HepG2 (cell line): ENCODE measurements around the gene PCCB. TPM values are rescaled to one million over a fixed set of nuclear protein-coding genes. Genes with fewer than 3 reads are reported as not detected.

ENCODE experiments used
- ATF1 ChIP-seq: IDR thresholded peaks from 2 replicates; pipeline ENCODE4 v1.6.1; 2016; ENCODE audit warnings: mild to moderate bottlenecking, control low read depth
- CC2D1A ChIP-seq: sonication (generic); formaldehyde crosslinking; IDR thresholded peaks from 2 replicates; pipeline ENCODE4 v1.8.1; 2023; ENCODE audit warnings: mild to moderate bottlenecking, missing genetic modification reagents
- CHD4 ChIP-seq: fragments of 200-600 bp; sonication (generic); IDR thresholded peaks from 2 replicates; pipeline ENCODE4 v1.7.0; 2017; ENCODE audit warnings: mild to moderate bottlenecking, low read length, borderline replicate concordance
- GTF3A ChIP-seq: sonication (generic); formaldehyde crosslinking; conservative IDR thresholded peaks from 2 replicates; pipeline ENCODE4 v1.4.0; 2020; ENCODE audit warnings: mild to moderate bottlenecking, missing genetic modification reagents
- HDAC1 ChIP-seq: sonication (generic); formaldehyde crosslinking; IDR thresholded peaks from 2 replicates; pipeline ENCODE4 v1.5.1; 2020; ENCODE audit warnings: mild to moderate bottlenecking, missing genetic modification reagents
- KLF15 ChIP-seq: sonication (generic); formaldehyde crosslinking; IDR thresholded peaks from 2 replicates; pipeline ENCODE4 v1.8.1; 2023; ENCODE audit warnings: borderline replicate concordance, mild to moderate bottlenecking, inconsistent platforms, missing genetic modification reagents, mixed read lengths
- MAFG ChIP-seq: sonication (generic); formaldehyde crosslinking; IDR thresholded peaks from 2 replicates; pipeline ENCODE4 v1.5.1; 2020; ENCODE audit warnings: mild to moderate bottlenecking, missing genetic modification reagents
- NKX3-1 ChIP-seq: sonication (generic); formaldehyde crosslinking; IDR thresholded peaks from 2 replicates; pipeline ENCODE4 v1.5.0; 2020; ENCODE audit warnings: missing genetic modification reagents
- NPAS2 ChIP-seq: sonication (generic); formaldehyde crosslinking; IDR thresholded peaks from 2 replicates; pipeline ENCODE4 v1.8.0; 2022; ENCODE audit warnings: mild to moderate bottlenecking, missing genetic modification reagents, borderline replicate concordance
- RBM39 ChIP-seq: fragments of 200-400 bp; formaldehyde crosslinking; IDR thresholded peaks from one replicate; pipeline ENCODE4 v1.6.1; 2018; ENCODE audit warnings: antibody characterized with exemption, mild to moderate bottlenecking, low read depth, low read length; ENCODE audit not compliant: poor library complexity, severe bottlenecking
- SAP130 ChIP-seq: IDR thresholded peaks from 2 replicates; pipeline ENCODE4 v1.6.1; 2016; ENCODE audit warnings: low read depth
- TEAD3 ChIP-seq: optimal IDR thresholded peaks from 2 replicates; pipeline ENCODE3; 2016; ENCODE audit warnings: borderline replicate concordance
- ZFAT ChIP-seq: sonication (generic); formaldehyde crosslinking; conservative IDR thresholded peaks from 2 replicates; pipeline ENCODE4 v1.8.1; 2023; ENCODE audit warnings: missing genetic modification reagents, inconsistent platforms
- ZNF232 ChIP-seq: sonication (generic); formaldehyde crosslinking; IDR thresholded peaks from 2 replicates; pipeline ENCODE4 v1.4.0; 2020; ENCODE audit warnings: missing genetic modification reagents, borderline replicate concordance
- ZNF703 ChIP-seq: sonication (generic); formaldehyde crosslinking; IDR thresholded peaks from 2 replicates; pipeline ENCODE4 v1.5.1; 2020; ENCODE audit warnings: missing genetic modification reagents, mild to moderate bottlenecking, moderate library complexity, borderline replicate concordance
- ZNF775 ChIP-seq: sonication (generic); formaldehyde crosslinking; IDR thresholded peaks from 2 replicates; pipeline ENCODE4 v1.4.0; 2020; ENCODE audit warnings: missing genetic modification reagents, mild to moderate bottlenecking, moderate library complexity, borderline replicate concordance
- ZNF776 ChIP-seq: sonication (generic); formaldehyde crosslinking; IDR thresholded peaks from 2 replicates; pipeline ENCODE4 v1.4.0; 2020; ENCODE audit warnings: mild to moderate bottlenecking, missing genetic modification reagents
- ZSCAN12 ChIP-seq: sonication (generic); formaldehyde crosslinking; IDR thresholded peaks from 2 replicates; pipeline ENCODE4 v1.9.0; 2021; ENCODE audit warnings: mild to moderate bottlenecking, missing genetic modification reagents
- polyA plus RNA-seq, 8 experiments: library from polyadenylated mRNA; depleted of rRNA in 3 of 8; stranded (reverse) in 7 of 8; unstranded in 1 of 8; fragments of >200 nt; fragmentation: Illumina TruSeq in 4 of 8; extraction: Trizol in 4 of 8; gene quantifications; 2 replicates each; pipeline versions ENCODE4 v1.2.1 to v1.2.3, GENCODE V29; 2011 to 2016; ENCODE audit warnings: low read depth in 4 of 8, missing spikeins in 1 of 8, mixed read lengths in 1 of 8; ENCODE audit not compliant: insufficient read depth in 1 of 8
- total RNA-seq, 5 experiments: library from RNA; depleted of rRNA; stranded (reverse); fragments of >200 nt; fragmentation: Illumina TruSeq; extraction: Trizol; gene quantifications; 2 replicates each; pipeline ENCODE4 v1.2.3, GENCODE V29; 2016; ENCODE audit warnings: low read depth in 1 of 5
- TF ChIP-seq, protein P1 (sequence below): sonication (generic); formaldehyde crosslinking; IDR thresholded peaks from 2 replicates; pipeline ENCODE4 v1.5.0; 2020; ENCODE audit warnings: mild to moderate bottlenecking, missing genetic modification reagents, borderline replicate concordance
- TF ChIP-seq, protein P2 (sequence below): sonication (generic); formaldehyde crosslinking; IDR thresholded peaks from 2 replicates; pipeline ENCODE4 v1.8.1; 2023; ENCODE audit warnings: mild to moderate bottlenecking, inconsistent platforms, moderate library complexity, missing genetic modification reagents, borderline replicate concordance
- TF ChIP-seq, protein P3 (sequence below): IDR thresholded peaks from 2 replicates; pipeline ENCODE4 v1.6.1; 2016
- TF ChIP-seq, protein P4 (sequence below): sonication (generic); formaldehyde crosslinking; IDR thresholded peaks from 2 replicates; pipeline ENCODE4 v1.8.0; 2022; ENCODE audit warnings: mild to moderate bottlenecking, missing genetic modification reagents; ENCODE audit not compliant: insufficient replicate concordance
- TF ChIP-seq, protein P5 (sequence below): sonication (generic); formaldehyde crosslinking; IDR thresholded peaks from 2 replicates; pipeline ENCODE4 v1.5.0; 2020; ENCODE audit warnings: missing genetic modification reagents

Gene PCCB
- total and polyA plus RNA-seq, 2 of the 13 experiments (the other 11 are each of a cell fraction or from before 2014, with no cell fraction given) = 84.1 to 88.7 TPM

DNA sequence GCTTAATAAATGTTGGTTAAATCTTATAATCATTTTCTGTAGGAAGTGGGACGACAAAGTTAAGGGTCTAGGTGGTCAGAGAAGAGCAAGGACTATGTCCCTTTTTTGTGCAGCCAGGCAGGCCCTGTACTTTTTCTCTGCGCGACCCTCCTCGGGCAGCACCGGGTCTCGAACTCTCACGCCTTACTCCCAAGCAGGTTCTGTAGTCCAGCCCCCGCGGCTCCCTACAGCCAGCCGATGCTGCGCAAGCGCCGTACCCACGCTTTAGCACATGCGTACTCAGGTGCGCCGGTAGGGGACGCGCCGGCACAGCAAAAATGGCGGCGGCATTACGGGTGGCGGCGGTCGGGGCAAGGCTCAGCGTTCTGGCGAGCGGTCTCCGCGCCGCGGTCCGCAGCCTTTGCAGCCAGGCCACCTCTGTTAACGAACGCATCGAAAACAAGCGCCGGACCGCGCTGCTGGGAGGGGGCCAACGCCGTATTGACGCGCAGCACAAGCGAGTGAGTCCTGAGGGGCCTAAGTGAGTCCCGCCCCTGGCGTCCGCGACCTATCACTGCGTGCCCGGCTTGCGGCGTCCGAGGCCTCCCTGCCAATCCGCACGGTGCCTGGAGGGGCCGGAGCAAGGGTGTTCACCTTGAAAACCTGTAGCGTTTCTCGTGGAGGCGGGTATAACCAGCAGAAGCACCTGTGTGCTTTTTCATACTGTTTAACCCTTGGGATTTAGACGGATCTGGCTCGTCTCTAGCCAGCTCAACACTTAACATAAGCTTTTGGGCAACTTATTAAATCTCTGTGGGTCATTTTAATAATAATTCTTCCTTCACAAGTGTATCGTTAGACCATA lies at the start of gene PCCB (continued):
- TF ChIP-seq, protein P1, sequence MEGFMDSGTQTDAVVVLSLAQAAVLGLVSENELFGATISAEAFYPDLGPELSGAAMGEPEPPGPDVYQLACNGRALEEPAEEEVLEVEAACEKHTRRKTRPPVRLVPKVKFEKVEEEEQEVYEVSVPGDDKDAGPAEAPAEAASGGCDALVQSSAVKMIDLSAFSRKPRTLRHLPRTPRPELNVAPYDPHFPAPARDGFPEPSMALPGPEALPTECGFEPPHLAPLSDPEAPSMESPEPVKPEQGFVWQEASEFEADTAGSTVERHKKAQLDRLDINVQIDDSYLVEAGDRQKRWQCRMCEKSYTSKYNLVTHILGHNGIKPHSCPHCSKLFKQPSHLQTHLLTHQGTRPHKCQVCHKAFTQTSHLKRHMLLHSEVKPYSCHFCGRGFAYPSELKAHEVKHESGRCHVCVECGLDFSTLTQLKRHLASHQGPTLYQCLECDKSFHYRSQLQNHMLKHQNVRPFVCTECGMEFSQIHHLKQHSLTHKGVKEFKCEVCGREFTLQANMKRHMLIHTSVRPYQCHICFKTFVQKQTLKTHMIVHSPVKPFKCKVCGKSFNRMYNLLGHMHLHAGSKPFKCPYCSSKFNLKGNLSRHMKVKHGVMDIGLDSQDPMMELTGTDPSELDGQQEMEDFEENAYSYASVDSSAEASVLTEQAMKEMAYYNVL = peak; percentile 74; the same call in 1 of the 2 replicates
- no peak for TF ChIP-seq ZNF775 (CRISPR knock-in tag)
- TF ChIP-seq SAP130 (CRISPR knock-in tag) = peak; percentile 81
- TF ChIP-seq RBM39 = peak; percentile 59
- no peak; the same call in 1 of the 2 replicates for TF ChIP-seq ZFAT (CRISPR knock-in tag)
- peak; percentile 80 for TF ChIP-seq ZNF776 (CRISPR knock-in tag)
- TF ChIP-seq, protein P2, sequence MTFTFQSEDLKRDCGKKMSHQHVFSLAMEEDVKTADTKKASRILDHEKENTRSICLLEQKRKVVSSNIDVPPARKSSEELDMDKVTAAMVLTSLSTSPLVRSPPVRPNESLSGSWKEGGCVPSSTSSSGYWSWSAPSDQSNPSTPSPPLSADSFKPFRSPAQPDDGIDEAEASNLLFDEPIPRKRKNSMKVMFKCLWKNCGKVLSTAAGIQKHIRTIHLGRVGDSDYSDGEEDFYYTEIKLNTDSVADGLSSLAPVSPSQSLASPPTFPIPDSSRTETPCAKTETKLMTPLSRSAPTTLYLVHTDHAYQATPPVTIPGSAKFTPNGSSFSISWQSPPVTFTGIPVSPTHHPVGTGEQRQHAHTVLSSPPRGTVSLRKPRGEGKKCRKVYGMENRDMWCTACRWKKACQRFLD (CRISPR knock-in tag) = no peak
- TF ChIP-seq, protein P3, sequence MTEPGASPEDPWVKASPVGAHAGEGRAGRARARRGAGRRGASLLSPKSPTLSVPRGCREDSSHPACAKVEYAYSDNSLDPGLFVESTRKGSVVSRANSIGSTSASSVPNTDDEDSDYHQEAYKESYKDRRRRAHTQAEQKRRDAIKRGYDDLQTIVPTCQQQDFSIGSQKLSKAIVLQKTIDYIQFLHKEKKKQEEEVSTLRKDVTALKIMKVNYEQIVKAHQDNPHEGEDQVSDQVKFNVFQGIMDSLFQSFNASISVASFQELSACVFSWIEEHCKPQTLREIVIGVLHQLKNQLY (CRISPR knock-in tag) = no peak
- TF ChIP-seq, protein P4, sequence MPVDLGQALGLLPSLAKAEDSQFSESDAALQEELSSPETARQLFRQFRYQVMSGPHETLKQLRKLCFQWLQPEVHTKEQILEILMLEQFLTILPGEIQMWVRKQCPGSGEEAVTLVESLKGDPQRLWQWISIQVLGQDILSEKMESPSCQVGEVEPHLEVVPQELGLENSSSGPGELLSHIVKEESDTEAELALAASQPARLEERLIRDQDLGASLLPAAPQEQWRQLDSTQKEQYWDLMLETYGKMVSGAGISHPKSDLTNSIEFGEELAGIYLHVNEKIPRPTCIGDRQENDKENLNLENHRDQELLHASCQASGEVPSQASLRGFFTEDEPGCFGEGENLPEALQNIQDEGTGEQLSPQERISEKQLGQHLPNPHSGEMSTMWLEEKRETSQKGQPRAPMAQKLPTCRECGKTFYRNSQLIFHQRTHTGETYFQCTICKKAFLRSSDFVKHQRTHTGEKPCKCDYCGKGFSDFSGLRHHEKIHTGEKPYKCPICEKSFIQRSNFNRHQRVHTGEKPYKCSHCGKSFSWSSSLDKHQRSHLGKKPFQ (CRISPR knock-in tag) = no peak
- TF ChIP-seq MAFG (CRISPR knock-in tag) = no peak
- no peak for TF ChIP-seq ZSCAN12 (CRISPR knock-in tag)
- TF ChIP-seq NPAS2 (CRISPR knock-in tag) = no peak
- no peak for TF ChIP-seq TEAD3 (CRISPR knock-in tag)
- TF ChIP-seq NKX3-1 (CRISPR knock-in tag) = peak; percentile 62; the same call in 1 of the 2 replicates
- no peak; the same call in 1 of the 2 replicates for TF ChIP-seq CC2D1A (CRISPR knock-in tag)
- TF ChIP-seq GTF3A (CRISPR knock-in tag) = 0 out of 2 replicates have a peak, but pooled peaks have one; percentile 53
- TF ChIP-seq CHD4 = peak; percentile 69; the same call in 1 of the 2 replicates
- peak; percentile 94; the same call in 1 of the 2 replicates for TF ChIP-seq ZNF703 (CRISPR knock-in tag)
- TF ChIP-seq KLF15 (CRISPR knock-in tag) = peak; percentile 88; the same call in 1 of the 2 replicates
- peak; percentile 66 for TF ChIP-seq ZNF232 (CRISPR knock-in tag)
- TF ChIP-seq, protein P5, sequence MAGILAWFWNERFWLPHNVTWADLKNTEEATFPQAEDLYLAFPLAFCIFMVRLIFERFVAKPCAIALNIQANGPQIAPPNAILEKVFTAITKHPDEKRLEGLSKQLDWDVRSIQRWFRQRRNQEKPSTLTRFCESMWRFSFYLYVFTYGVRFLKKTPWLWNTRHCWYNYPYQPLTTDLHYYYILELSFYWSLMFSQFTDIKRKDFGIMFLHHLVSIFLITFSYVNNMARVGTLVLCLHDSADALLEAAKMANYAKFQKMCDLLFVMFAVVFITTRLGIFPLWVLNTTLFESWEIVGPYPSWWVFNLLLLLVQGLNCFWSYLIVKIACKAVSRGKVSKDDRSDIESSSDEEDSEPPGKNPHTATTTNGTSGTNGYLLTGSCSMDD = no peak
- TF ChIP-seq ATF1 (CRISPR knock-in tag) = peak; percentile 69
- TF ChIP-seq HDAC1 (CRISPR knock-in tag) = peak; percentile 64; the same call in 1 of the 2 replicates
